WTC11 (cell line): ENCODE measurements around the gene SDHAF1. TPM values are rescaled to one million over a fixed set of nuclear protein-coding genes. Genes with fewer than 3 reads are reported as not detected.

Experiments used
- ARID4B ChIP-seq: sonication (generic); formaldehyde crosslinking; IDR thresholded peaks from 2 replicates; pipeline ENCODE4 v1.8.0; 2023; ENCODE audit warnings: missing genetic modification reagents, mild to moderate bottlenecking, borderline replicate concordance
- ATF3 ChIP-seq: sonication (generic); formaldehyde crosslinking; conservative IDR thresholded peaks from 2 replicates; pipeline ENCODE4 v1.8.1; 2022; ENCODE audit warnings: mild to moderate bottlenecking, missing genetic modification reagents
- ATF6 ChIP-seq: sonication (generic); formaldehyde crosslinking; IDR thresholded peaks from 2 replicates; pipeline ENCODE4 v1.8.1; 2023; ENCODE audit warnings: mild to moderate bottlenecking, missing genetic modification reagents
- E2F4 ChIP-seq: sonication (generic); formaldehyde crosslinking; IDR thresholded peaks from 2 replicates; pipeline ENCODE4 v1.8.1; 2022; ENCODE audit warnings: low read depth, mild to moderate bottlenecking, moderate library complexity, missing genetic modification reagents, borderline replicate concordance
- ETV6 ChIP-seq: sonication (generic); formaldehyde crosslinking; IDR thresholded peaks from 2 replicates; pipeline ENCODE4 v1.8.1; 2022; ENCODE audit warnings: mild to moderate bottlenecking, missing genetic modification reagents
- FOXK1 ChIP-seq: sonication (generic); formaldehyde crosslinking; IDR thresholded peaks from 2 replicates; pipeline ENCODE4 v1.8.0; 2022; ENCODE audit warnings: mild to moderate bottlenecking, moderate library complexity, missing genetic modification reagents
- GRHL2 ChIP-seq: fragments of 250-450 bp; sonication (Bioruptor Pico); IDR thresholded peaks from 2 replicates; pipeline ENCODE4 v1.8.0; 2022; ENCODE audit warnings: mild to moderate bottlenecking, moderate library complexity; ENCODE audit not compliant: insufficient replicate concordance, severe bottlenecking
- IRF1 ChIP-seq: sonication (generic); formaldehyde crosslinking; IDR thresholded peaks from 2 replicates; pipeline ENCODE4 v1.8.0; 2023; ENCODE audit warnings: missing genetic modification reagents
- MAX ChIP-seq: sonication (generic); formaldehyde crosslinking; IDR thresholded peaks from 2 replicates; pipeline ENCODE4 v1.8.0; 2022; ENCODE audit warnings: mild to moderate bottlenecking, missing genetic modification reagents
- MLX ChIP-seq: sonication (generic); formaldehyde crosslinking; IDR thresholded peaks from 2 replicates; pipeline ENCODE4 v1.8.1; 2023; ENCODE audit warnings: mild to moderate bottlenecking, missing genetic modification reagents, moderate library complexity
- SP1 ChIP-seq: sonication (generic); formaldehyde crosslinking; conservative IDR thresholded peaks from 2 replicates; pipeline ENCODE4 v1.8.1; 2022; ENCODE audit warnings: missing genetic modification reagents
- USF1 ChIP-seq: sonication (generic); formaldehyde crosslinking; IDR thresholded peaks from 2 replicates; pipeline ENCODE4 v1.8.0; 2022; ENCODE audit warnings: mild to moderate bottlenecking, missing genetic modification reagents
- ZBTB43 ChIP-seq: sonication (generic); formaldehyde crosslinking; IDR thresholded peaks from 2 replicates; pipeline ENCODE4 v1.8.1; 2023; ENCODE audit warnings: mild to moderate bottlenecking, missing genetic modification reagents
- ZNF121 ChIP-seq: sonication (generic); formaldehyde crosslinking; IDR thresholded peaks from 2 replicates; pipeline ENCODE4 v1.8.0; 2023; ENCODE audit warnings: missing genetic modification reagents
- ZNF396 ChIP-seq: fragments of 250-450 bp; sonication (Bioruptor Pico); IDR thresholded peaks from 2 replicates; pipeline ENCODE4 v1.8.0; 2021; ENCODE audit warnings: mild to moderate bottlenecking, moderate library complexity, borderline replicate concordance
- ZNF425 ChIP-seq: fragments of 250-450 bp; sonication (Bioruptor Pico); conservative IDR thresholded peaks from 2 replicates; pipeline ENCODE4 v1.9.0; 2021; ENCODE audit warnings: mild to moderate bottlenecking
- ZNF512 ChIP-seq: sonication (generic); formaldehyde crosslinking; IDR thresholded peaks from 2 replicates; pipeline ENCODE4 v1.8.1; 2022; ENCODE audit warnings: missing genetic modification reagents, borderline replicate concordance
- total RNA-seq: library from RNA; stranded (reverse); gene quantifications from 3 replicates; pipeline ENCODE4 v1.2.3, GENCODE V29; 2021

The SDHAF1 gene
- total RNA-seq, 1 experiment from 2014 or later, result 20.8 TPM

- TF ChIP-seq ZNF512 (no peak), ZNF121 (CRISPR knock-in tag) (no peak), ZBTB43 (CRISPR knock-in tag) (0 out of 2 replicates have a peak, but pooled peaks have one; percentile 56), SP1 (peak; percentile 98), ZNF425 (CRISPR knock-in tag) (no peak), GRHL2 (CRISPR knock-in tag) (no peak), E2F4 (CRISPR knock-in tag) (no peak), USF1 (CRISPR knock-in tag) (peak; percentile 7), FOXK1 (CRISPR knock-in tag) (peak; percentile 39; the same call in 1 of the 2 replicates), ZNF396 (CRISPR knock-in tag) (no peak), MLX (CRISPR knock-in tag) (no peak), ARID4B (CRISPR knock-in tag) (peak; percentile 59; the same call in 1 of the 2 replicates), ATF6 (CRISPR knock-in tag) (no peak), ATF3 (CRISPR knock-in tag) (no peak), IRF1 (CRISPR knock-in tag) (no peak), ETV6 (peak; percentile 72; the same call in 1 of the 2 replicates), MAX (CRISPR knock-in tag) (peak; percentile 78)
These were observed at the start of gene SDHAF1 (continued) for GRCh38 chr19:35995048-35995993.
